Measurements from ENCODE around the gene PHLDB1.

The PHLDB1 gene

DNA sequence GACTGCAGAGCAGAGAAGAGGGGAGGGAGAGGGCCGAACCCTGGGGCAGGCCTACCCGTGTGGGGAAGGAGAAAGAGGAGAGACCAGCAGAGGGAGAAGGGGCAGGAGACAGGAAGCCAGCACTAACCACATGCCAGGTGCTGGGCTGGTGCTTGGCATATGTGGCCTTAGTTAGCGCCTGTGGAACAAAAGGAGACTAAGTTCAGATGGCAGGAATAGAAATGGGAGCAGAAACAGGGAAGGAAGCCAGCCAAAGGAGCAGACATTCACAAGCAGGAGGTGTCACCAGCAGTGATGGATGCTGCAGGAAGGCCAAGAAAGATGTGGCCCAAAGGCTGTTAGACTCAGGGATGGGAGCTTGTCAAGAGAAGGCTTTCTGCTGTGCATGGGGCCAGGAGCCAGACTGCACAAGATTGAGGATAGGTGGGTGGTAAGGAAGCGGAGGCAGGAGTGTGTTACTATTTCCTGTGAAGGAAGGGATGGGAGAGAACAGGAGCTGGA is 45.3 kb downstream of the PHLDB1 start:
- TF ChIP-seq CTCF (IDR thresholded peaks at IDR 0.05; ENCODE audit: borderline replicate concordance, control extremely low read depth, extremely low read depth, insufficient read depth, missing control alignments): no peak
- in situ Hi-C loops (cut with MboI; ENCODE audit: low sequenced_read_pairs, unreplicated experiment): no loop called here
- no peak for DNase-seq (ENCODE audit: low spot score)

- no peak for TF ChIP-seq CTCF (IDR thresholded peaks at IDR 0.05; ENCODE audit: borderline replicate concordance, control extremely low read depth, extremely low read depth, insufficient read depth, missing control alignments)
- in situ Hi-C loops (cut with MboI; ENCODE audit: low sequenced_read_pairs, unreplicated experiment): no loop called here
- no peak for DNase-seq (ENCODE audit: low spot score)
These were observed 46.4 kb downstream of the PHLDB1 start for GRCh38 chr11:118653684-118654390.

DNA sequence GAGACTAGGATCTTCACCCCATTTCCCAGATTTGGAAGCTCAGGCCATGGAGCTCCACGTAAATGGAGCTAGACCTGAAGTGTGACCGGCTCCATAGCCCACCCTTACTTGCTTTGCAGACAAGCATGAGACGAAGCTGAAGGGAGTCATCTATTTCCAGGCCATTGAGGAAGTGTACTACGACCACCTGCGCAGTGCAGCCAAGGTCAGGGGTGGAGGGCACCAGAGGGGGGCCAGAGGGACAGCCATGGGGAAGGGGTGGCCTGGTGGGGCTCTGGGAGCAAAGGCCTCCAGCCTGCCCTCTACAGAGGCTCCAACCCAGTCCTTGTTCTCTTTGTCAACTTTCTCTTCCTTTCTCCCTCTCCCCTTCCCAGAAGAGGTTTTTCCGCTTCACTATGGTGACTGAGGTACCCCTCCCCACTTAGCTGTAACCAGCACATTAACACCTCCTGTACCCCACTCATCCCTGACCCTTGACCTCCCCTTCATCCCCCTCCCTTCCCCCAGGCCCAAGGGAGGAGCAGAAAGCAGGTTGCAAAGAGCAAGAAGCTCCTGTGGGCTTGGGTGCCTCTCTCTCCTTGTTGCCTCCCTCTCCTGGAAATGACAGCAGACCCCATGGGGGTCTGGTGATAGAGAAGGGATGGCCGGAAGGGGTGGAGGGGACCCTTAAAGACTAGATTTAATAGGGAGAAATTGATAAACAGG is 48.2 kb downstream of the PHLDB1 start:
- no peak for DNase-seq (ENCODE audit: low spot score)
- TF ChIP-seq CTCF (IDR thresholded peaks at IDR 0.05; ENCODE audit: borderline replicate concordance, control extremely low read depth, extremely low read depth, insufficient read depth, missing control alignments): no peak
- in situ Hi-C loops (cut with MboI; ENCODE audit: low sequenced_read_pairs, unreplicated experiment): no loop called here

DNA sequence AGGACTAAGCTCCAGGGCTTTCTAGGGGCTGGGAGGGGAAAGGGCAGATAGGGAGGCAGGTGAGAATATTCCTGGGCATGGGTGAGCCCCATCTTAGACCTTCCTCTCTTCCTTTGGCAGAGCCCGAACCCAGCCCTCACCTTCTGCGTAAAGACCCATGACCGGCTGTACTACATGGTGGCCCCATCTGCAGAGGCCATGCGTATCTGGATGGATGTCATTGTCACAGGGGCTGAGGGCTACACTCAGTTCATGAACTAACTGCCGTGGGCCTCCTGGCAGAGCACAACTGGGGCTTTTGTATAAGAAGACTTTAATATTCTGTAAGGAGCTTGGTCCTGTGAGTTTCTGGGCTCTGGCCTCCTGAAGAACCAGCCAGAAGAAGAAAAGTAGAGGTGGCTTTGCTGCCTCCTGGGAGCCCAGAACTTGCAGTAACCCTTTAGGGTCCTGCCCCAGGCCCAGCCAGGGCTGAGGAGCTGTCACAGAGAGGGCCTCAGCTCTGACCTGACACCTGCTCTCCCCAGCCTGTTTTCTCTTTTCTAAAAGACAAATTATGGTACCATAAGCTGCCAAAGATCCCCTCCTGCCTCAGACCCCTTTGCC is 49.2 kb downstream of the PHLDB1 start:
- in situ Hi-C loops (cut with MboI; ENCODE audit: low sequenced_read_pairs, unreplicated experiment): no loop called here
- DNase-seq (ENCODE audit: low spot score): no peak

DNA sequence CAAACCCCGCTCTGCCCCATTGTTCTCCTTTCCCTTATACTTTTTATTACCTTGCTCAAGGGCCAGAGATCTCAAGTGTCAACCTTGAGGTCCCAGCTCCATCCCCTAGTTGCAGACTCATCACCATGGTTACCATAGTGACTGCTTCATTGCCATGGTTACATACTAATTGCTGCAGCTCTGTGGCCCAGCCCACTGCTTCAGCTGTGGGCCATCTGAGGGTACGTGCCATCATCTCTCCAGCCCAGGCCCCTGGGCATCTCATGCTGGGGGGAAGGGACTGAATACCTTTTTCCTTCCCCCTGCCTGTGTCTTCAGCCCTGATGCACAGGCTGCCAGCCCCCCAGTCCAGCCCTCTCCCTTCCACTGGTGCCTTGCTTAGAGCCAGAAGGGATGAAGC is 49.8 kb downstream of the PHLDB1 start:
- in situ Hi-C loops (cut with MboI; ENCODE audit: low sequenced_read_pairs, unreplicated experiment): no loop called here
- TF ChIP-seq CTCF (IDR thresholded peaks at IDR 0.05; ENCODE audit: borderline replicate concordance, control extremely low read depth, extremely low read depth, insufficient read depth, missing control alignments): no peak
- no peak for DNase-seq (ENCODE audit: low spot score)

More for the DNA sequence above, 49.2 kb downstream of the PHLDB1 start:
- no peak for TF ChIP-seq CTCF (IDR thresholded peaks at IDR 0.05; ENCODE audit: borderline replicate concordance, control extremely low read depth, extremely low read depth, insufficient read depth, missing control alignments)

GRCh38 chr11:118657709-118658428 is 50.5 kb downstream of the PHLDB1 start:
- in situ Hi-C loops (cut with MboI; ENCODE audit: low sequenced_read_pairs, unreplicated experiment): no loop called here
- no peak for DNase-seq (ENCODE audit: low spot score)
- no peak for TF ChIP-seq CTCF (IDR thresholded peaks at IDR 0.05; ENCODE audit: borderline replicate concordance, control extremely low read depth, extremely low read depth, insufficient read depth, missing control alignments)
